Measurements from ENCODE around the gene RRP7A.
A peak's percentile ranks its signal among the peaks of the same experiment; 100 is the strongest.
"Not testable (repeated sequence)": the region's sequence is repeated elsewhere in the genome, so short reads cannot be mapped to it uniquely, and the experiment has no call there.

The RRP7A gene

GRCh38 chr22:42493393-42493792, 26.2 kb downstream of the RRP7A start:
- FAIRE-seq, result no peak

- no peak for FAIRE-seq
Observed at GRCh38 chr22:42492323-42492690, 27.3 kb downstream of the RRP7A start.

- no peak for FAIRE-seq
Observed at GRCh38 chr22:42490243-42490832, 29.3 kb downstream of the RRP7A start.

- FAIRE-seq, result no peak
Observed at GRCh38 chr22:42489000-42489399, 30.6 kb downstream of the RRP7A start.

GRCh38 chr22:42484506-42484905, 35.1 kb downstream of the RRP7A start:
- no peak for FAIRE-seq

- FAIRE-seq, result not testable (repeated sequence)
Observed at GRCh38 chr22:42483610-42484223, 35.9 kb downstream of the RRP7A start.

- no peak for FAIRE-seq
Observed at GRCh38 chr22:42475122-42475521, 44.5 kb downstream of the RRP7A start.

GRCh38 chr22:42473484-42474193, 46.0 kb downstream of the RRP7A start:
- peak; percentile 85 for FAIRE-seq

GRCh38 chr22:42472671-42473070, 46.9 kb downstream of the RRP7A start:
- FAIRE-seq, result no peak

- FAIRE-seq, result no peak
Observed at GRCh38 chr22:42471441-42471840, 48.2 kb downstream of the RRP7A start.

GRCh38 chr22:42470366-42471082, 49.1 kb downstream of the RRP7A start:
- FAIRE-seq, result peak; percentile 34

GRCh38 chr22:42468841-42469240, 50.8 kb downstream of the RRP7A start:
- no peak for FAIRE-seq

- FAIRE-seq, result no peak
Observed at GRCh38 chr22:42462016-42462415, 57.6 kb downstream of the RRP7A start.

GRCh38 chr22:42461511-42461910, 58.1 kb downstream of the RRP7A start:
- FAIRE-seq, result no peak

Data from G401.6 (cell line).